Ramos (cell line): ENCODE data around the gene NDUFA7.
"Not testable (repeated sequence)": the region's sequence is repeated elsewhere in the genome, so short reads cannot be mapped to it uniquely, and the experiment has no call there.

Experiments
- in situ Hi-C: fragments of 300-500 bp; cut with MboI; formaldehyde crosslinking; loops from one replicate; pipeline ENCODE4 v1.14.3; 2022; ENCODE audit warnings: low sequenced_read_pairs; ENCODE audit not compliant: unreplicated experiment

Gene NDUFA7

GRCh38 chr19:8302357-8302691 is 18.9 kb downstream of the NDUFA7 start:
- in situ Hi-C loops: no loop called here

- in situ Hi-C loops: not testable (repeated sequence)
Measured at GRCh38 chr19:8291337-8291736, 29.8 kb downstream of the NDUFA7 start.

DNA sequence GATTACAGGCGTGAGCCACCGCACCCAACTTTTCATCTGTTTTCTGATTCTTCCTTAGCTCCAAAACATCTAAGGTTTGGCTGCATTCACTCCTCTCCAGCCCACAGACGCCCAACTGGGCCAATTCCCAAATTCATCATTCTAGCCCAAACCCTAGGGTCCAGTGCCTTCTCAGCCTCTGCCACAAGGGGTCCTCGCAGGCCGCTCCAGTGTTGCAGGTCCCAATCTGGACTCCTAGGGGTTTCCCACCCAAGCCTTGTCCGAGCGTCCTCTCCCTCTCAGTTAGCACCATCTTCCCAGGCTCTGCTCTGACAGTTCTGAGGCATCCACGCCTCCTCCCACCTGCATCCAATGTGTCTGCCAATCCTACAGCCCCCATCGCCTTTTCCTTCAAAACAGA is 44.7 kb downstream of the NDUFA7 start:
- in situ Hi-C loops: not testable (repeated sequence)

- in situ Hi-C loops: loop anchor here (25.0 kb wide), 1 partner anchor 307 kb away; no protein-coding TSS in a partner anchor
Measured at GRCh38 chr19:8269724-8270123, 51.5 kb downstream of the NDUFA7 start.

GRCh38 chr19:8265872-8266271 is 55.3 kb downstream of the NDUFA7 start:
- in situ Hi-C loops: loop anchor here (25.0 kb wide), 1 partner anchor 304 kb away; no protein-coding TSS in a partner anchor

DNA sequence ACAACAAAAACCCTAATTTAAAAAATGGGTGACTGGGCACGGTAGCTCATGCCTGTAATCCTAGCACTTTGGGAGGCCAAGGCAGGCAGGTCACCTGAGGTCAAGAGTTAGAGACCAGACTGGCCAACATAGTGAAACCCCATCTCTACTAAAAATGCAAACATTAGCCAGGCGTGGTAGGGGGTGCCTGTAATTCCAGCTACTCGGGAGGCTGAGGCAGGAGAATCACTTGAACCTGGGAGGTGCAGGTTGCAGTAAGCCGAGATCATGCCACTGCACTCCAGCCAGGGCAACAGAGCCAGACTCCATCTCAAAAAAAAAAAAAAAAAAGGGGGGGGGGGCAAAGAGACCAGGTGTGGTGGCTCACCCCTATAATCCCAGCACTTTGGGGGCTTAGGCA is 56.9 kb downstream of the NDUFA7 start:
- in situ Hi-C loops: loop anchor here (25.0 kb wide), 1 partner anchor 302 kb away; no protein-coding TSS in a partner anchor

- in situ Hi-C loops: loop anchor here (25.0 kb wide), 1 partner anchor 300 kb away; no protein-coding TSS in a partner anchor
Measured at GRCh38 chr19:8262431-8262830, 58.7 kb downstream of the NDUFA7 start.

GRCh38 chr19:8261881-8262280 is 59.3 kb downstream of the NDUFA7 start:
- in situ Hi-C loops: loop anchor here (25.0 kb wide), 1 partner anchor 300 kb away; no protein-coding TSS in a partner anchor

- in situ Hi-C loops: loop anchor here (25.0 kb wide), 1 partner anchor 299 kb away; no protein-coding TSS in a partner anchor
Measured at GRCh38 chr19:8261347-8261746, 59.8 kb downstream of the NDUFA7 start.
